H1 (cell line): ENCODE results near the gene CISTR.

Source experiments
- EZH2 ChIP-seq: fragments of 200-600 bp; sonication (generic); IDR thresholded peaks from 2 replicates; pipeline ENCODE4 v1.7.1; 2012; ENCODE audit warnings: low read depth, mild to moderate bottlenecking, moderate library complexity, low read length, inconsistent platforms; ENCODE audit not compliant: severe bottlenecking
- JUN ChIP-seq: IDR thresholded peaks from 2 replicates; pipeline ENCODE4 v1.6.1; 2011; ENCODE audit warnings: low read depth, mild to moderate bottlenecking, improper control_type of control experiment, low read length
- TBP ChIP-seq: IDR thresholded peaks from 2 replicates; pipeline ENCODE4 v1.6.1; 2011; ENCODE audit warnings: low read depth, low read length, improper control_type of control experiment

DNA sequence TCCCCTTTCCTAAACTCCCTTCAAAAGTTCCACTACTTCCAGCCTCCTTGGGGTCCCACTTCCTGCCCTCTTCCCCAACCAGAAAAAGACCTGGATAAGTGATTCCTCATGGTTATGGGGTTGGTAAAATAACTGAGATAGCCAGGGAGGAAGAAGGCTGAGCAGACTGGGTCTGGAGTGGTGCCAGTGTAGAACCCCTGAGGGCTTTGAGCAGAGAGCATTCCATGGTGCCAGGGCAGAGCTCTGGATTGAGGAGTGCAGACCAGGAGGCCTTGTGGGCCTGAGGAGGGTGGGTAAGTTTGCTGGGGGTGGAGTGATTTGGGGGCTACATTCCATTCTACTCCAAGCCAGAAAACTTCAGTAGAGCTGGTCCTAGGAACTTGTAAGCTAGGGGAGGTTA, 9.5 kb upstream of the CISTR start:
- TF ChIP-seq JUN (no peak), TBP (no peak), EZH2 (no peak)
